ENCODE data around the gene TOM1L1. TPM values are rescaled to one million over a fixed set of nuclear protein-coding genes. Genes with fewer than 3 reads are reported as not detected.

Gene TOM1L1
- total RNA-seq, 1 donor from 2014 or later, result 0.13 TPM

DNA sequence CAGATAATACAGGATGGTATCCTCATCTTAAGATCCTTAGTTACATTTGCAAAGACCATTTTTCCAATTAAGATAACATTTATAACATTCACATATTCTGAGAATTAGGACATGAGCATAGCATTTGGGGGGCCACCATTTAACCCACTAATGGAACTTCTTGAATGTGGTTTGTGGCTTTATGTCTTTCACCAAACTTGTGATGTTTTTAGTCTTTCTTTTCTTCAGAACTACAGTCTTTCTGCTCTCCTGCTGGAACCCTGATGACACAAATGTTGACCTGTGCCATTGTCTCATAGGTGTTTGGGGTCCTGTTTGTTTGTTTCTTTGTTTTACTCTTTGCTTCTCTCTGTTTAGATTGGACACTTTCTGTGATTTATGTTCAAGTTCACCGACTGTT, 44.6 kb downstream of the TOM1L1 start:
- no peak for DNase-seq (ENCODE audit: low read depth in 2 of 2)

- DNase-seq (ENCODE audit: low read depth in 2 of 2), result no peak
Observed at GRCh38 chr17:54945671-54946070, 45.0 kb downstream of the TOM1L1 start.

DNA sequence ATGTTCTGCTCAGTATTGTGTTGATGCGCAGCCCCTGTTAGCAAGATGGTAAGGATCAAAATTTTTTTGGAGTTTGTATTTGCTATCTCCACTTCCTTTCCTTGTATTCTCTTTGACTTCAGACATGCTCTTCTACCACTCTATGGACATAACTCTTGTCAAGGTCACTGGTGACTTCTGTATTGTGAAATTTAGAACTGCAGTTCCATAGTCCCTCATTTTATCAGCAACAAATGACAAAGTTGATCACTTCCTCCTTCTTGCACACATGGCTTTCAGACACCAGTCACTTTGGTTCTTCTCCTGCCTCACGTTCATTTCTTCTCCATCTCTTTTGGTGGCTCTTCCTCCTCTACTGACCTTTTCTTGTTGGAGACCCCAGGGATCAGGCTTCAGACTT, 46.7 kb downstream of the TOM1L1 start:
- DNase-seq (ENCODE audit: low read depth in 2 of 2), result no peak

- peak in 1 of 2 donors; percentile 69 for DNase-seq (ENCODE audit: low read depth in 2 of 2)
Observed at GRCh38 chr17:54948380-54948779, 47.7 kb downstream of the TOM1L1 start.

DNA sequence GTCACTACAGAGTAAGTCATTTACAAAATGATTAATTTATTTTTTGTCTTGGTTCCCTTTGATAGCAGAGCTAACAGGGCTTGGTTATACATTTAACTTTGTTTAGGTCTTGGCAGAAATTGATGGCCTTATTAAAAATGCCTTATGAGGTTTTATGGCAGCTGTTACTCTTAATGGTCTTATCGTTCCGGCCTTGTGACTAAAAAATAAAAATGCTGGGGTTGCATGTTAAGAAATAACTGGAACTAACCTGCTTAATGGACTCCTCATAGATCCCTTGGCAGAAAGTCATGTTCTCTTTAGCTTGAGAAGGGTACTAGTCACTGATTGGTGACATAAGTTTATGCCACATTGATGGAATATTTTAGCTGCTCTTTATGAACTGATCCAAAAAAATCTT, 49.5 kb downstream of the TOM1L1 start:
- no peak for DNase-seq (ENCODE audit: low read depth in 2 of 2)

- no peak for DNase-seq (ENCODE audit: low read depth in 2 of 2)
Observed at GRCh38 chr17:54951286-54951685, 50.6 kb downstream of the TOM1L1 start.

GRCh38 chr17:54956791-54957190, 56.1 kb downstream of the TOM1L1 start:
- no peak for DNase-seq (ENCODE audit: low read depth in 2 of 2)

DNA sequence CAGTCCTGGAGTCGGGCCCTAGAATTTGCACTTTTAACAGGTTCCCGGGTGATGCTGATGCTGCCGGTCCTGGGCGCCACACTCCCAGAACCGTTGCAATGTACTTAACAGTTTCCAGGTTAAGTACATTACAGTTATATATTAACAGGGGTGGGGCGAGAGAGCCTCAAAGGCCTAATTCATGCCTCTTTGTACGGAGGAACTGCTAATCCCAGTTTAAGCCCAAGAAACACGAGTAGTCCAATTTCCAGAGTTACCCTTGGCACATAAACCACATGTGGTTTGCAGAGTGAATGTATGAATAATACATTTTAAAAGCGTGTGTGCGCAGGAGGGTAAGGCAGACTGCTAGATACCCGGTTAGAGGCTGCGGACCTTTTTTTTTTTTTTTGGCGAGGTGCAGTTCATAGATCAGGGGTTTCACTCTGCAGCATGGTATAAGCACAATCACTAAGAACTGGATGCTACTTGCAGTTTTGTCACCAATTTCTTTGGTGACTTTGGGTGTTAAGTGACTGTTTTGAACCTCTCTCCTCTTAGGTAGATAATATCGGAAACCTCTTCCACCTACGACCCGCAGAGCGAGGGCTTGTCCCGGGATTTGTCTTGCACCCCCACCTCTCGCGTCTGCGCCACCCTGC, 67.1 kb downstream of the TOM1L1 start:
- DNase-seq (ENCODE audit: low read depth in 2 of 2), result peak in 1 of 2 donors; percentile 3

DNA sequence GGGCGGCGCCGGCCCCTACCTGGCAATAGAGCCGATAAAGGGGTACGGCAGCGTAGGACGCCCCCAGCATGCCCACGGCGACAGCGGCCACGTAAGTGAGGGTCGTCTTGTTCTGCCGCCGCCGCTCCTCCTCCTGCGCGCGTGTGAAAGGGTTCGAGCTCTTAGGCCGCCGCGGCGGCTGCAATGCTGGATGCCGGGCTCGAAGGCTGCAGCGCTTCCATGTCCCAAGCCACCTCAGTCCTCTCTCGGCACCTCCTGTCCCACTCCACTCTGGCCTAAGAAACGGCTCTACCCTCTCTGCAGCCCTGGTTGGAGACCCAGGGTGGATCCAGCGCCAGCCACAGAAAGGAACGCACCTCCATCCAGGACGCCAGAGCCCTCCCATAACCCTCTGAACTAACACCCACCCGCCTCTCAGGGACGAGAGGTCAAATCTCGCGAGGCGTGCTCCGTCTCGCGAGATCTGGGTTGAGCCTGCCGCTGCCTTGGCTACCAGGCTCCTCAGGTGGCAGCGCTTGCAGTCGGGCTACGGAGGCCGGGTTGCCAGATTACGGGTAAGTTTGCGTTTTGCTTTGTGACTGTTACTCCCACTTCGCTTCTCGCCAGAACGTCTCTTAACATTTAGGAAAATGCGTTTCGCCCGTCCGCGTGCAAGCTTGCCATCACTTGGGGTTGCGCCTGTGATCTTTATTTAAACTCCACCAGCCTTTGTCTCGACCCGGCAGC, 67.8 kb downstream of the TOM1L1 start, which contains the start of the genes COX11 and STXBP4:
Gene COX11 (minus strand): TSS at position 393 of the 726 bp plus-strand sequence. CDS start 8 bp downstream, at position 385.
Gene STXBP4 (plus strand): TSS at position 504 of the 726 bp plus-strand sequence. CDS start 17,455 bp downstream, outside the sequence.
- DNase-seq (ENCODE audit: low read depth in 2 of 2), result peak; percentile 95 to 98

DNA sequence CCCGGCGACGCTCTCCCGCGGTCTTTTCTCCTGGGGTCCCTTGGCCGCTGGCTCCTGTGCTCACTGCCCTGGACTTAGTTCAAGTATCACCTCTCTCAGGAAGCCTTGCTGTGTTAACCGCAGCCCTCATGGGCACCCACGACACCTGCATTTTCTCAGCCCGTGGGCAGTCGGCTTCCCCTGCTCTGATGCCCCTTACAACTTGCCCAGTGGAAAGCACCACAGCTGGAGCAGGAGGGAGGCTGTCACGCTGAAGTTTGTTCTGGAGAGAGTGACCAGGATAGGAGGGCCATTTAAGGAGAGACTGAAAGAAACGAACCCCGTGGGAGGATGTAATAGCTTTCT, 68.3 kb downstream of the TOM1L1 start:
- peak; percentile 14 to 55 for DNase-seq (ENCODE audit: low read depth in 2 of 2)

DNA sequence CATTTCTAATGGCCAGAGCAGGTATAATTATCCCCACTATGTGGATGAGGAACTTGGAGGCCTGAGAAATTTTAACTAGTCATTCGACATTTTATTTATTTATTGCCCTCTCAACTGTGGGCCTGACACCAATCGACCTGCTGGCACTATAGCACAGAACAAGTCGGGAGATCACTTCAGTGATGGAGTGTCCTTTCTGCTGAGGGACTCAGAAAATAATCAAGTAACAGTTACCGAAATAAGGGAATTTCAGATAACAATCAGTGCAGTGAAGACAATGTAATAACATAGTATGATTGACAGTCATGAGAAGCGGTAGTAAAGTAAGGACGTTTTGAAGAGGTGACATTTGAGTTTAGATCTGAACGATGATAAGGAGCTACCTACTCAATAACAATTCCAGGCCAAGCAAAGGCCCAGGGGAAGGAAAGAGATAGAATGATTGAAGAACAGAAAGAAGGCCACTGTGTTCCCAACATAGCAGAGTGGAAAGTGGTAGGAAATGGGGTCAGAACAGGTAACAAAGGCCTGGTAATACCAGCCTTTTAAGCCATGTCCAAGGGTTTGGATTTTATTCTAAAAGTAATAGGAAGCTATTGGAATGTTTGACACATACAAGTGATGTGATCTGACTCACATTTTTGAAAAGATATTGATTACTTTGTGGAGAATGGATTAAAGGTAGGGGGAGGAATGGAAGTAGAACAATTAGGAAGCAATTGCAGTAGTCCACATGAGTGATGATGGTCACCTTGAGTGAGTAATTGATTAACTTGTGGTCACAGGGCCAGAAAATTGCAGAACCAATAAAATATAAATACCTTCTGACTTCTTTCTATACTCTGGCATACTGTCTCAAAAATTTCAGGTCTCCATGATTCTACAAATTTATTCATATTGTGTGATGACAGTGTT, 69.3 kb downstream of the TOM1L1 start:
- DNase-seq (ENCODE audit: low read depth in 2 of 2), result no peak

- DNase-seq (ENCODE audit: low read depth in 2 of 2), result no peak
Observed at GRCh38 chr17:54971147-54971546, 70.5 kb downstream of the TOM1L1 start.

DNA sequence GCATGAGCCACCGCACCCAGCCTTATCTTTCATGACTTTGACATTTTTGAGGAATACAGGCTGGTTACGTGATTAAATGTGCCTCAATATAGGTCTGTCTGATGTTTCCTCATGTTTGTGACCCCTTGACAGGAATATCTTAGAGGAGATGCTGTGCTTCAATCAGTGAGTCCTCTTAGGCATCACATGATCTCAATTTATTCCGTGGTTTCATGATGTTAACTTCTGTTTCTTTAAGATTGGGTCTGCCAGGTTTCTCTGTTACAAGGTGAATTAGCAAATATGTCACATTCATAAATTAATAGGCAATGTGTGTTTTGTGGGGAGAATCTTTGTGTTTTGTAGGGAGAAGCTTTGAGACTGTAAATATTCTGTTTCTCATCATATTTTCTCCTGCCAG, 71.2 kb downstream of the TOM1L1 start:
- DNase-seq (ENCODE audit: low read depth in 2 of 2), result no peak

DNA sequence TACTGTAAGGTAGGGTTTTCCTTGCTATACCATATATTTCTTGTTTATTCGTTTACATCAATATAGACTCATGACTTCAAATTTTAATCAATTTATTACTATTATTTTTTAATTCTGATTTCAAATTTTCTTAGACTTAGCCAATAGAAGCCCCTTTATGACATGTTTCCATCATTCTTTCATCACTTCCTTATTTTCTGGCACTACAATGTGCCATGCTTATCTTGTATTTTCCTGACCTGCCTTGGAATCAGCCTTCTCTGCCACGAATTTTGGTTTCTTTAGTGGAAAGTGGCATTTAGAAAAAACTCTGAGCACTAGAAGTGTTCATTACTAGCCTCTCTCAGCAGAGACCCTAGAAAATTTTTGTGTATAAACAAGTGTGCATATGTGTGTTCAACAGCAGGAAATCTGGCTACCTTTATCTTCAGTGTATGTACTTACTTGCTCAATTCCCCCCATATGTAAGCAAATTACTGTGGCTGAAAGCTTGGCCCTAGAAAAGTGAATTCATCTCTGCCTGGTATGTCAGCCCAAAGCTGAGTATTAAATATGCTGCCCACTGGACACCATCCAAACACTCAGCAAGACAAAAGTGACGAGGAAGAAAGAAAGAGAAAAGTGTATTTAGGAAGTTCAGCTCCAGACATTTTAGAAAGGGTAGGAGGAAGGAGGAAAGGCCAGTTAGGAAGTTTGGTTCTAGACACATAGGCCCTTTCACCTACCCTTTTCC, 71.9 kb downstream of the TOM1L1 start:
- DNase-seq (ENCODE audit: low read depth in 2 of 2), result no peak

DNA sequence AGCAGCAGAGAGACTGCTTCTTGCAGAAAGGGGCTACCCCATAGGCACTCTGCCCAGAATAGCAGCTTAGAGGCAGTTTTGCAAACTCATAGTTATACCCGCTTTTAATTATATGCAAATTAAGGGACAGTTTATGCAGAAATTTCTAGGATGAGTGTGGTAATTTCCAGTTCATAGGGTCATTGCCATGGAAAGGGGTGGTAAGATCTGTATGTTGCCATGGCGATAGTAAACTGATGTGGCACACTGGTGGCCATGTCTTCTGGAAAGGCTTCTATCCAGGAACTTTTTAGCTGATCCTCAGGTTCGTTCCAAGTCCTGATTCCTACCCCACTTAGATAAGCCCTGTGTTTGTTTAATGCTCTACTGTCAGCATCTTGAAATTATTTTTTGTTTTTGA, 74.1 kb downstream of the TOM1L1 start:
- no peak for DNase-seq (ENCODE audit: low read depth in 2 of 2)

GRCh38 chr17:54976316-54976715, 75.7 kb downstream of the TOM1L1 start:
- no peak for DNase-seq (ENCODE audit: low read depth in 2 of 2)

DNA sequence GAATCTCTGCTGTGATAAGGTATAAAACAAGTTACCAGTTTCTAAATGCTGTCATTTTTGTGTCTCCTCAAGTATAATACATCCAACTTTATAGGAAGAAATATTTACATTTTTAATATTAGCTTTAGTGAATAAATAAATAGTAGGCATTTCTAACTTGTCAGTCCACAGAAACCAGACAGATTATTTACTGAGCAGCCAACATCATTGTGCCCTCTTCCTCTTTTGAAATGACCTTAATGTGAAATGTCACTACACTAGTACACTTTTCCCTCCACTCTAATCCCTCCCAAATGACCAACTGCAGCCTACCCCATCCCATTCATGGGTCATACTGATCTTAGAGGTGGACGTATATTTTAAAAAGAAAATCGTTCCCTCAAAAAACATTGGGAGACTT, 77.1 kb downstream of the TOM1L1 start:
- no peak for DNase-seq (ENCODE audit: low read depth in 2 of 2)

DNA sequence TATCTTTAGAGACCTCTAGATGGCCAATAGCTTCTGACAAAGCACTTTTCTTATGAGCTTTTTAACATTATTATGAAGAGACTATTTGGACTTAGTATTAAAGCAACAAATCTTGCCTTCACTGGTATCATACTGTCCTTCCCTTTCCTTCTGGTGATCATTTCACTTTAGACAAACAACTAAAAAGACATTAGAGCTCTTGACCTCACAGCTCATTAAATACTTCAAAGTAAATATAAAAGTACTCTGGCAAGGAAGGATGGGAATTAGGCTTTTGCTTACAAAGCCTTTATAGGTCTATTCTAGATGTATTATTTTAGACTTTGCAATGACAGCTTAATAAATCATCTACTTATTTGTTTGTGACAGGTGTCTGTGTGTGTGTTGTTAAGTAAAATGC, 79.0 kb downstream of the TOM1L1 start:
- DNase-seq (ENCODE audit: low read depth in 2 of 2), result no peak

DNA sequence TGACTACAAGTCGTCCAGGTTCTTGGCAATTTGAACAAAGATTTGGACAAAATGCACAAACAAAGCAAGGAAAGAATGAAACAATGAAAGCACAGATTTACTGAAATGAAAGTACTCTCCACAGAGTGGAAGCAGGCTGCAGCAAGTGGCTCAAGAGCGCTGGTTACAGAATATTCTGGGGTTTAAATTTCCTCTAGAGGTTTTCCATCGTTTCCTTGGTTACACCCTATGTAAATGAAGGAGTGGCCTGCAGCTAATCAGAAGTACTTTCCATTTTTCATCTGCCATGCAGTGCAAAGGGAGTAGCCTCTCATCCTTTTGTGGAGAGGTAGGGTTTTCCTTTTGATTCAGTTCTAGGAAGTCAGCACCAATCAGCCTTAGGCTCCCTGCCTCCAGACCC, 79.7 kb downstream of the TOM1L1 start:
- no peak for DNase-seq (ENCODE audit: low read depth in 2 of 2)

- DNase-seq (ENCODE audit: low read depth in 2 of 2), result peak in 1 of 2 donors; percentile 69
Observed at GRCh38 chr17:54982399-54982798, 81.7 kb downstream of the TOM1L1 start.

DNA sequence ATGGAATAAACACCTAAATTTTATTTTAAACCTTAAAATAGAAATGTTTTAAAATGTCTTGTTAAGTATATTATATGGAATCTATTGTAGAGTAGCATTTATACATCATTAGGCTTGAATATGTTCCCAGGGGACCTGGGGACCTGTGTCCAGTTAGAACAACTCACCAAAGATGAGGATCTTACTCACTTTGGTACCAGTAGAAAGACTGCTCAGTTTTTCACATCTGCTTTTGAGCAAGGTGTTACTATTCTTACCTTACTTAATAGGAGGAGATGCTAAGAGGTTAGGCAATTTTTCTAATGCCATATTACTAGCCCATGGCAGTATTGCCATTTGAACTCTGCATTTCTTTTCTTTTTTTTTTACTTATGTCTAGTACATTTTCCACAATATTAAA, 82.6 kb downstream of the TOM1L1 start:
- no peak for DNase-seq (ENCODE audit: low read depth in 2 of 2)
